GM19372 (cell line): ENCODE results near the gene ALPI.

ENCODE experiments used
- ATAC-seq: cut with Tn5 transposase; IDR thresholded peaks from one replicate; pipeline ENCODE4 v1.9.1; 2021; ENCODE audit warnings: mild to moderate bottlenecking, low read depth, moderate library complexity; ENCODE audit not compliant: unreplicated experiment

The ALPI gene

DNA sequence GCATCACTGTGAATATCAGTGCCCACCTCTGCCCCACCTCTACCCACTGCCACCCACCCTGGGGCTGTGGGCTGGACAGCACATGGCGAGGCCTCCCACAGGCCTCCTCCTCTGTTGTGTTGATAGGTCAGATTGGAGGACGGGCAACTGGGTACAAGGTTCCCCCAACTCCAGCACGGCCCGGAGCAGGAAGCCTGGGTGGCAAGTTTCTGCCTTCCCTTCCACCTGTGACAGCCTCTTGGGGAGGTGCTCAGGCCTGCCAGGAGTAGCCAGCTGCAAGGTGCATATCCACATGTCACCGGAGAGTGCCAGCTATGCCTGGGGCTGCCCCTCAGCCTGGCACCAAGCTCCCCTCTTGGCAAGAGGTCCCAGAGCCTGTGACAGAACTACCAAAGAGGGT lies 38.6 kb downstream of the ALPI start:
- no peak for ATAC-seq

DNA sequence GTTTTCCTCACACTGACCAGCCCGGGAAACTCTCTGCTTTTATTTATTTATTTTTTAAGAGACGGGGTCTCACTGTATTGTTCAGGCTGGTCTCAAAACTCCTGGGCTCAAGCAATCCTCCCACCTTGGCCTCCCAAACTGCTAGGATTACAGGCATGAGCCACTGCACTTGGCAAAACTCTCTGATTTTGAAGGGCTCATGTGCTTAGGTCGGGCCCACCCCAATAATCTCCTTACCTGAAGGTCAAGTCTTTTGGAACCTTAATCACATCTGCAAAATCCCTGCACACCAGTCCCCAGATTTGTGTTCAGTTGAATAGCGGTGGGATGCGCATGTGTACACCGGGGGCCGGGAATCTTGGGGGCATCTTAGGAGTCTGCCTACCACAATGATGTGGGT lies 39.3 kb downstream of the ALPI start:
- no peak for ATAC-seq

DNA sequence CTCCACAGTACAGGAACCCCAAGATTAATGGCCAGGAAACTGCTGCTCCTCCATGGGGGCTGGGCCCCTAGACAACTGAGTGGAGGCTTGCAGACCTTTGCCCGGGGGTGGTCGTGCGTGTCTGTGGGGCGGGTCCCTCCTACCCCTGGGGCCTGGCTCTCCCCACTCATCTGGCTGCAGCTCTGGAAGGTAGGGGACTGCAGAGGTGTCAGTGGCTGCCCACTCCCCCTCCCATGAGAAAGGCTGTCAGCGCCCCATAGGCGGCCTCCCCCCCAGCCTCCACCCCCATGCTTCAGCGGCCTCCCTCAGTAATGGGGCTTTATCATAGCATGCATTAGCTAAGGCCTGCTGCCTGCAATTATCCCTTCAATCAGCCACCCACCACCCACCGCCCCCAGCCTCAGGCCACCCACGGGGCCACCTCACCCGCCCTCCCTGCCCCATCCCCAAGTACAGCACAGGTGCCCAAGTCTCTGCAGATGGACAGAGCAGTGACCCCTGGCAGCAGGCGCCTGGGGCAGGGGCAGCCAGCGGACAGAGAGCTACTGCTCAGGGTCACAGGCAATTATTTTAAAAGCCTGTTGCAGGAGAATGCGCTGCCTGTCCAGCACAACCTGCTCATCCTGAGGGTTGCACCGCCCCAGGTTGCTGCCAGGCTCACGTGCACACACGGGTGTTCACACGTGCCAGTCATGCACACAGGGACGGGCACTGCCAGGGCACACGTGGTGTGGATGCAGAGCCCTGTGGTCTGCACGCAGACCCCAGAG lies 40.7 kb downstream of the ALPI start:
- no peak for ATAC-seq

DNA sequence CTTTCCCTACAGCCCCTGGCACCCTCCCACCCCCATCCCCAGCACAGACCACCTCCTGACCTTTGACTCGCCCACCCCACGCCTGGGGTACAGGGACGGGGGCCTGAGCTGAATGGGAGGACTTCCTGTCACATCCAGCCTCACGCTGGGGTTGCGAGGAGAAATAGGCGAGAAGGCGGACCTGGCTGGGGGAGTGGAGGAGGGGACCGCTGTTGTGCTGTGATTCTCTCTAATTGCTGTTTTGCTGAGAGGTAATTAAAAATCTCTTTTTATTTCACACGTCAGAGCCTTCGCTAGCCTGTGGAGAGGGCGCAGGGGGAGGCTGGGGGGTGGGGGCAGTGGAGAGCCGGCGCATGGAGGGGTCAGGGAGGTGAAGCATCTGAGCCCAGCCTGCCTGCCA lies 41.4 kb downstream of the ALPI start:
- ATAC-seq = no peak

DNA sequence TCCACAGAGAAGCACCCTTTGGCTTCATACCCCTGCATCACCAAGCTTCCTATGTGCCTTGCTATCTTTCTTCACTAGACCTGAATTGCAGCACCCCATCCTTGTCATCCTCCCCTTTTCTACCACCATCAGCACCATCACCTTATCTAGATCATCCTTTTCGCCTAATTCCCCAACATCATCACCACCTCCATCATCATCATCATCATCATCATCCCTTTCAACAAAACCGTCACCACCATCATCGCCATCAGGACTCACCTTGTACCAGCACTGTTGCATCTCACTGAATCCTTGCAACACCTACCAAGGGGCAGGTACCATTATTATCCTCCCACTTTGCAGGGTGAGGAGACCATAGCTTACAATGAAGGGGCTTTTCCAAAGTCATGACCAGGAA lies 42.5 kb downstream of the ALPI start:
- no peak for ATAC-seq

DNA sequence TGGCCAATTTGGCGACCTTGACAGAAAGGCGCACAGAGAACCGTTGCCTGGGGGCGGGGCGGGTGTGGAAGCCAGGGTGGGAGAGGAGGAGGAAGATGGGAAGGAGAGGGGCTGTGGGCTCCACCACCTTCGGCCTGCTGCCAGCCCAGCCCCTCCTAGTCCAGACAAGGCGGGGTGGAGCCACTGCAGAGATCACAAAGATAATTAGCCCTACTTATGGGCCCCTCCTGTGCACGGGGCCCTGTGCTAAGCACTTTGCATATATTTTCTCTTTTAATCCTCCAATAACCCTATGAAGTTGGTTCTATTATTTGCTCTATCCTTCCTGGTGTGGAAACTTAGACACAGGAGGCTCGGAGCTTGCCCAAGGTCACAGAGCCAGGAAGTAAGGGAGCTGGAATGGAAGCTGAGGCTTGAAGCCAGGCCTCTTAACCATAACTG lies 45.4 kb downstream of the ALPI start:
- ATAC-seq = no peak

DNA sequence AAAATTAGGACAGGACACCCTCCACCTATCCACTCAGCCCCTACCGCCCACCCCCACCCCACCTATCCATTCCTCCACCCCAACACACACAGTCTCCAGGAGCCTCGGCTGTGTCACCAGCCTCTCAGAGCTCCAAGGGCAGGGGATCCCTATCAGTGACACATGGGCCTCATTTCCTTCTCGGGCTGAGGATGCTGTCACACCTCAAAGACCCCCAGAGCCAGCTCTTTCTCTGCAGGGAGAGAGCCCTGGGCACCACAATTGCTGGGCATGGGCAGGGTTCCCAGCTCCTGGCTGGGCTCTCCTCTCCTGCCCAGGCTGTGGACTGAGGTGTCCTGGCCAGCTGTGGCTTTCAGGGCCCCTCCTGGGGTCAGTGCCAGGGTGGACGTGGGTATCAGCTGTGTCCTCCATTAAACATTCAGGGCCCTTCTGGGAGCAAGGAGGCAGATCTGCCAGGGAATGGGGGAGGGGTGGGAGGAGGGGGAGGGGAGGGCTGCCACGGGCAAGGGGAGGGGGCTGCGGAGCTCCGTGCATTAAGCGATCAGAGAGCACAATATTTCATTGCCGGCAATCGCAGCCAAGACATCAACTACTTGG lies 45.9 kb downstream of the ALPI start:
- no peak for ATAC-seq

DNA sequence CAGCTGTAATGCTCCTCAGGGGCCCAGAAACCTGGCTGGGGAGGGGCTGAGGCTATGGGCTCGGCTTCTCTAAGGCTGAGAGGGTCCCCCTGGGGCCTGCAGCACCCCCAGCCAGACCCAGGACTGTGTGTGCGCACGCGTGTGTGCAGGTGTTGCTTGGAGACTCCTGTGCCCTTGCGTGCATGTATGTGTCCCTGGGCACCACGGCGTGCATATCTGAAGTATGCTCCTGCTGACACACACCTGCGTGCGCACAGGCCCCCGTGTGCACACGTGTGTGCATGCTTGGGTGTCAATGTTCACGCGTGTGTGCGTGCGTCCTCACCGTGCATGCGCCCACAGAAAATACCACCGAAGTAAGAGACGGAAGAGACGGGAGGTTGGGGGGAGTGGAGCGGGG lies 46.6 kb downstream of the ALPI start:
- ATAC-seq = no peak

DNA sequence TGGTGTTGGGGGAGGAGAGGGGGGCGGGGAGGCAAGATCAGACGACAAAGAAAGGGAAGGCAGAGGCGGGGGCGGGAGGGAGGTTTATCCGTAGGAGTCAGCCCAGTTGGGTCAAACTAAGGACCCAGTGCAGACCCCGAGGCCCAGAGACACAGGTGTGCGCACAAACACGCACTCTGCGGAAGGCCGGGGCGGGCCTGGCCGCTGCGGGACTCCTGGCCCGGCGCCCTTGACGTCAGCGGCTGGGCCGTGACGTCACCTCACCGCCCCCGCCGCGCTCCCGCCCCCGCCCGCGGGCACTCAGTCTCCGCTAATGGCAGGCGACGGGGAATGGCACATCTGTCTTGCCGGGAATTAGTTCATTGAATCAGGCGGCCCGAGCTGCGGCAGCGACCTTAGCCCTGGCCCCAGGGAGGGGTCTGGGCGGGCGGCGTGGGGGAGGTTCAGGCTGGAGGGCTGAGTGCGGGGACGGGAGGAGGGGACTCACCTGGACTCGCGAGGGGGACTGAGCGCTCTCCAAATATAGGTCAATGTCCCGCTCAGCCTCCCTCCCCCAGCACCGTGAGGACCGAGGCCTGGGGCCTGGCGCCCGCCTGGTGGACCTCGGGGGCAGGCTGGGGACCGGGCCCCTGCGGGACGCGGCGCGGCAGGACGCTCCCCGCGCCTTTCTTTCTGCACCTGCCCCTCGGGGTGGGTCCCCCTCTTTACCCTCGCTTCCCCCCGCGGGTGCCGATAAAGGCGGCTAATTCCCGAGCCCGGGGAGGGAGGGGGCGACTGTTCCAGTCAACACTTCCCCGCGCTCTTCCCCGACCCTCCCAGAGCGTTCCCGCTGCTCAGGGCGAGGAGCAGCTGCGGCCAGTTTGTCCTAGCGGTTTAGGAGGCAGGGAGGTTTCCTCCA lies 47.2 kb downstream of the ALPI start:
- no peak for ATAC-seq

DNA sequence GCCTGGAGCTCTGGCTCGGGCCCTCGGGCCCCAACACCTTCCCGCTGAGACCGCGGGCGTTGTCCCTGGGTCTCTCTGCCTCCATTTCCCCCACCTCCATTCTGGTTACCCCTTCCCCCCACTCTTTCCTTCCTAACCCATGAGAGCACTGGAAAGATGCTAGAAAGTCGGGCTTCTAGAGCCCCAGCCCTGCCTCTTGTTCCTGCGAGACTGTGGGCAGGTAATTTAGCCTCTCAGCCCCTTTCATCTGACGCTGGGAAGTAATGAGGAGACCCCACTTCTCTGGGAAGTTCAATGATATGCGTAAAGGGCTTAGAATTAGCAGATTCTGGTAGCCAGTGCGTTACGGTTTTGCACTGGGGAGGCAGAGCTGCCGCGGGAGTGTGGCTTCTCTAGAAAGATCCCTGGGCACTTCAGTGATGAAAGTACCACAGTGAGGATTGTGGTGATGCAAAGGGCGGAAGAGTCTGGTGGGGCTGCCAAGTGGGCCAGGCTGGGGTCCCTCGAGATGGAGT lies 47.9 kb downstream of the ALPI start:
- ATAC-seq = no peak

DNA sequence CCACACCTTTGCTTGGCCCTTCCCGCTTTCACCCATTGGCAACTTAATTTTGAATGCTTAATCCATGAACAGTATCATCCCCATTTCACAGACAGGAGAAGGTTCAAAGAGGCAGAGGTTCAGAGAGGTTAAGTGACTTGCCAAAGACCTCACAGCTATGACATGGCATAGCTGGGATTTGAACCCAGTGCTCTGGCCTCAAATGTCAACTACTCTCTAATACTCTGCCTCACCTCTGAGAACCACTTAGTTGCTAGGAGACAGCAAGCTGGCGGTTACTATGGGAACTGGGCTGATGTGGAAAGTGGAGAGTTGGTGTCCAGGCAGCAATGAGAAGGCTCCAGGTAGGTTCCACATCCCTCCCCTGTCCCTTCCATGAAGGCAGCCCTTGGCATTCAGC lies 48.5 kb downstream of the ALPI start:
- no peak for ATAC-seq

DNA sequence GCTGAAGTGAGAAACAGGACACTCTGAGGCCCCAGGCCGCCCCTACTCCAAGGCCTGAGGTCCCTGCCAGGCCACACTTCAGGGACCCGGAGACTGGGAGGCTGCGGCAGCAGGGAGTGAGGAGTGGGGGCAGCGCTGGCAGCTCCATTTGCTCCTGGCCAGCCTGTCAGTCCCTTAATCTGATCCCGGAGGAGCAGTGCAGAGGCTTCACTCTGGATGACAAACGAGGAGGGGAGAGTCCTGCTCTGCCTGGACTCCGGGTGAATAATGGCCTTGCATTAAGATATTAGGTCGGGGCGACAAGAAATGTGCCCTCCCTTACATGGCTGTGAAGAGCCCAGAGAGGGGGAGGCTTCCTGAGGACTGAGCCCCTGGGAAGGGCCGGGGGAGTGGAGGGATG lies 49.9 kb downstream of the ALPI start:
- no peak for ATAC-seq

DNA sequence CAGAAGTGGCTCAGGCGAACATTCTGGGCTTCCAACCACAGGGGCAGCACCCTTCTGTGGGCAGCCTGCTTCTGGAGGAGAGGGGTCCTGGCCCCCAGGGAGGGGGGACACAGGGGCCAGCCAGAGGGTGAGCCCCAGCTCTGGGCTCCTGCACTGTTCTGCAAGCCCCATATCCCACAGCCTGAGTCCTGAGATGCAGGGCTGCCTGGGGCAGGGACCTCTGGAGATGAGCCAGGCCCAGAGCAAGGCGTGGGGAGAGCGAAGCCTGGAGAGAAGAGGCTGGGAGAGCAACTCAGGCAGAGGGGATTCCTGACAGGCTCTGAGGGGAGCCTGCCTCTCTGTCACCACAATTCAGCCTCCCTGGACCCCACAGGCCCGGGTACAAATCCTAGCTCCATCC lies 50.8 kb downstream of the ALPI start:
- no peak for ATAC-seq

DNA sequence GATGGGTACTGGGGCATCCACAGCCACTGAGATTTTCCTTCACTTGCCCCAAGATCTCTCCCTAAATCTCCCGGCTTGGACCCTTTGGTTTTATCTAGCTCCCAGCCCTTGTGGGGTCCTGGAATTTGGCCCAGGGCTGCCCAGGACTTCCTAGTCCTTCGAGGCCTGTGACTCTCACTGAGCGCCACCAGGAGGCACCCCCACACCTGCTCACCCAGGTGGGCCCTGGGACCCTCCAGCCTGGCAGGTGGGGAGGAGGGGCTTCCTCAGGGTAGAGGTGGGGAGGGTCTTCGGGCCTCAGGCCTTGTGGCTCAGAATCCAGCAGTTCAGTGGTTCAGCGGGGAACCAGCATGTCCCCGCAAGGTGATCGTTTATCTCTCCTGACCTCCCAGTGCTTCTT lies 52.3 kb downstream of the ALPI start:
- no peak for ATAC-seq
